Epithelial cell of proximal tubule (primary cell): ENCODE data around the gene CPLANE1. TPM values are rescaled to one million over a fixed set of nuclear protein-coding genes. Genes with fewer than 3 reads are reported as not detected.
"Not testable (repeated sequence)": the region's sequence is repeated elsewhere in the genome, so short reads cannot be mapped to it uniquely, and the experiment has no call there.

Source experiments
- DNase-seq: peaks from one replicate; pipeline ENCODE4 v3.0.0-alpha.2; 2011; ENCODE audit warnings: low read depth
- H3K4me3 ChIP-seq: 2 replicates; pipeline ENCODE4 v1.5.1; 2011; ENCODE audit warnings: low read depth, mild to moderate bottlenecking, low read length
- CTCF ChIP-seq: conservative IDR thresholded peaks from 2 replicates; pipeline ENCODE4 v1.5.1; 2012; ENCODE audit warnings: low read depth, mild to moderate bottlenecking, low read length
- total RNA-seq: library from RNA; depleted of rRNA; stranded (reverse); fragments of >200 nt; gene quantifications from 2 replicates; pipeline ENCODE4 v1.2.3, GENCODE V29; 2015

The CPLANE1 gene
- total RNA-seq, 1 donor from 2014 or later = 12.5 TPM

- no peak overlapping the region for H3K4me3 ChIP-seq
- TF ChIP-seq CTCF = no peak
- DNase-seq = no peak
Measured at GRCh38 chr5:37170856-37171255, 78.3 kb downstream of the CPLANE1 start.

GRCh38 chr5:37166197-37166596 is 83.0 kb downstream of the CPLANE1 start:
- no peak overlapping the region for H3K4me3 ChIP-seq
- no peak for DNase-seq
- TF ChIP-seq CTCF = no peak

GRCh38 chr5:37165761-37166160 is 83.4 kb downstream of the CPLANE1 start:
- no peak for DNase-seq
- no peak overlapping the region for H3K4me3 ChIP-seq
- TF ChIP-seq CTCF = no peak

GRCh38 chr5:37153661-37154060 is 95.5 kb downstream of the CPLANE1 start:
- DNase-seq = no peak
- TF ChIP-seq CTCF = no peak
- no peak overlapping the region for H3K4me3 ChIP-seq

GRCh38 chr5:37146896-37147295 is 102.3 kb downstream of the CPLANE1 start:
- no peak for TF ChIP-seq CTCF
- no peak for DNase-seq
- H3K4me3 ChIP-seq = no peak overlapping the region

GRCh38 chr5:37136694-37137093 is 112.5 kb downstream of the CPLANE1 start:
- TF ChIP-seq CTCF = no peak
- DNase-seq = no peak
- H3K4me3 ChIP-seq = no peak overlapping the region

GRCh38 chr5:37135312-37135711 is 113.9 kb downstream of the CPLANE1 start:
- not testable (repeated sequence) for H3K4me3 ChIP-seq, DNase-seq

GRCh38 chr5:37133939-37134338 is 115.2 kb downstream of the CPLANE1 start:
- DNase-seq = no peak
- no peak for TF ChIP-seq CTCF
- H3K4me3 ChIP-seq = no peak overlapping the region
